Mesothelial cell of epicardium (in vitro differentiated cells): ENCODE measurements around the gene LRRC59. TPM values are rescaled to one million over a fixed set of nuclear protein-coding genes. Genes with fewer than 3 reads are reported as not detected.

ENCODE experiments used
- DNase-seq, 2 experiments: peaks; one replicate each; pipeline ENCODE4 v3.0.0; 2021; ENCODE audit warnings: low spot score in 2 of 2; ENCODE audit not compliant: unreplicated experiment in 2 of 2
- H3K27ac Mint-ChIP-seq: 2 replicates; pipeline ENCODE4 v1.8.0; 2021; ENCODE audit warnings: mixed read lengths
- H3K27me3 Mint-ChIP-seq: 2 replicates; pipeline ENCODE4 v1.8.0; 2021; ENCODE audit warnings: low read depth, mixed read lengths
- H3K36me3 Mint-ChIP-seq: 2 replicates; pipeline ENCODE4 v1.8.0; 2021; ENCODE audit warnings: mixed read lengths
- H3K4me1 Mint-ChIP-seq: 2 replicates; pipeline ENCODE4 v1.8.0; 2021; ENCODE audit warnings: mixed read lengths
- H3K4me3 Mint-ChIP-seq: 2 replicates; pipeline ENCODE4 v1.8.0; 2021; ENCODE audit warnings: mild to moderate bottlenecking, moderate library complexity, mixed read lengths
- H3K9me3 Mint-ChIP-seq: 2 replicates; pipeline ENCODE4 v1.8.0; 2021; ENCODE audit warnings: mixed read lengths
- total RNA-seq: library from RNA; stranded (reverse); gene quantifications from 3 replicates; pipeline ENCODE4 v1.2.1, GENCODE V29; 2021
- TF ChIP-seq, protein P1 (sequence below): fragments of 200-600 bp; sonication (generic); IDR thresholded peaks from one replicate; pipeline ENCODE4 v1.5.0; 2021; ENCODE audit warnings: antibody characterized with exemption; ENCODE audit not compliant: unreplicated experiment

Gene LRRC59
- total RNA-seq, 1 donor from 2014 or later: 60.7 TPM

- Mint-ChIP-seq H3K27me3 (no peaks in the 10 kb centered on the region), H3K36me3 (no peaks in the 10 kb centered on the region), H3K27ac (peak overlapping the region; percentile 96), H3K9me3 (no peaks in the 10 kb centered on the region), H3K4me1 (peaks cover 73% of the 10 kb centered on the region), H3K4me3 (peak overlapping the region; percentile 73)
- DNase-seq: no peak
- TF ChIP-seq, protein P1, sequence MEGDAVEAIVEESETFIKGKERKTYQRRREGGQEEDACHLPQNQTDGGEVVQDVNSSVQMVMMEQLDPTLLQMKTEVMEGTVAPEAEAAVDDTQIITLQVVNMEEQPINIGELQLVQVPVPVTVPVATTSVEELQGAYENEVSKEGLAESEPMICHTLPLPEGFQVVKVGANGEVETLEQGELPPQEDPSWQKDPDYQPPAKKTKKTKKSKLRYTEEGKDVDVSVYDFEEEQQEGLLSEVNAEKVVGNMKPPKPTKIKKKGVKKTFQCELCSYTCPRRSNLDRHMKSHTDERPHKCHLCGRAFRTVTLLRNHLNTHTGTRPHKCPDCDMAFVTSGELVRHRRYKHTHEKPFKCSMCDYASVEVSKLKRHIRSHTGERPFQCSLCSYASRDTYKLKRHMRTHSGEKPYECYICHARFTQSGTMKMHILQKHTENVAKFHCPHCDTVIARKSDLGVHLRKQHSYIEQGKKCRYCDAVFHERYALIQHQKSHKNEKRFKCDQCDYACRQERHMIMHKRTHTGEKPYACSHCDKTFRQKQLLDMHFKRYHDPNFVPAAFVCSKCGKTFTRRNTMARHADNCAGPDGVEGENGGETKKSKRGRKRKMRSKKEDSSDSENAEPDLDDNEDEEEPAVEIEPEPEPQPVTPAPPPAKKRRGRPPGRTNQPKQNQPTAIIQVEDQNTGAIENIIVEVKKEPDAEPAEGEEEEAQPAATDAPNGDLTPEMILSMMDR: no peak
Observed at GRCh38 chr17:50426472-50426782, 29.1 kb upstream of the LRRC59 start.

DNA sequence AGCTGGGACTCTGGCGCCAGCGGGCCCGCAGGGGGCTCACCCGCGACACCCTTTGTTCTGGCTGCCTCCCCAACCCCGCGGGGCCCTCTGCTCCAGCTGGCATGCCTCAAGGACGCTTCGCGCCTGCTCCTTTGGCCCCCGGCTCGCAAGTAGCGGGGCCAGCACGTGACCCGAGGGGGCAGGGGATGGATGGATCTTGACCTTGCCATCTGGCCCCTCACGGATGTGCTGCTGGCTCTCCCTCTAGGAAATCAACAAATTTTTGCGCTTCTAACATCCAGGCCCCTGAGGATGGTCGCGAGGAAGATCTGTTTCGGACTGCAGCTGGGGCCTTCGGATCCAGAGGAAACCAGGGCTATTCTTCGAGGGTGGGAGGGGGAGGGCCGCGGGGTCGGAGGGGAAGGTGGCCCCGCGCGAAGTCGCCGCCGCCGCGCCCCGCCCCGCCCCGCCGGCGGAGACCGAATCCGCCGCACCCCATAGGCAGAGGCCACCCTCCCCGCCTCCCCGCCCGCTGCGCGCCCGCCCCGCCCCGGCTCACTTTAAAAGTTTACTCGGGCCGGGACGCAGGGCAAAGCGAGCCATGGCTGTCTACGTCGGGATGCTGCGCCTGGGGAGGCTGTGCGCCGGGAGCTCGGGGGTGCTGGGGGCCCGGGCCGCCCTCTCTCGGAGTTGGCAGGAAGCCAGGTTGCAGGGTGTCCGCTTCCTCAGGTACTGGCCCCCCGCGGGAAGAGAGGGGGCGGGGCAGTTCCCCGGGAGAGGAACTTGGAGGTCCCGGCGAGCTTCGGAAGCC, 28.6 kb upstream of the LRRC59 start, which contains the start of gene ACSF2:
TSS of gene ACSF2 (plus strand) at position 537 of the 790 bp plus-strand sequence. CDS start at position 581, 44 bp downstream.
- H3K9me3 Mint-ChIP-seq: no peaks in the 10 kb centered on the region
- TF ChIP-seq, protein P1: no peak
- no peaks in the 10 kb centered on the region for H3K36me3 Mint-ChIP-seq
- DNase-seq: peak; percentile 46 to 67
- H3K27me3 Mint-ChIP-seq: no peaks in the 10 kb centered on the region
- H3K27ac Mint-ChIP-seq: peak within 1 kb of the TSS; percentile 96
- H3K4me3 Mint-ChIP-seq: peak within 1 kb of the TSS; percentile 78
- peaks cover 68% of the 10 kb centered on the region for H3K4me1 Mint-ChIP-seq

DNA sequence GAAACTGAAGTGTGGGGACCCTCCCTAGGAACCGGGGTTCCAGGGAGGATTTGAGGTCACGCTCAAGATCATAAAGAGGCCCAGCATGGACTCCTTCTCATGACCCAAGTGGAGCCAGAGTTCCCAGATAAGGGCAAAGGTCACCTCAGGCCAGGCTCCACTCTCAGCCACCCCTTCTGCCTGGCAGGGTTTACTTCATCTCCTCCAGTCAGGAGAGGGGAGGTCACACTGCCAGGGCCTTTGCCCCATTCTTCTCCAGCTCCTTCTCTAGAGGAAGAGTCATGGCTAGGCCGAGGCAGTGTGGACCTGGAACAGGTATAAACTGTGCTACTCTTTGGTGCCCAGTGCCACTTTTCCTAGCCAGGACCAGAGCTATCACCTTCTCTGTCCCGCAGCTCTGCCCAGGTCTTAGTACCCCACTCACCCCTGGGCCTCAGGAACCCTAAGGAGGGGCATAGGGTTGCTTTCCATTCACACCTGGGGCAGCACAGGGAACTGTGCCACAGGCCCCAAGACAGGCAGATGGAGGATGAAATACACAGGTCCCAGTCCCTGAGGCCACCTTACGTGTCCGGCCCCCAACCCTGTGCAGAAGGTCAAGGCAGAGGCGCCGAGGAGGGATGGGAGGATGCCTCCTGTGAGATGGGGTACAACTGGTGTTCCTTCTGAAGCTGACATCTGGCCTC, 27.8 kb upstream of the LRRC59 start:
- no peak for DNase-seq
- Mint-ChIP-seq H3K27me3 (no peaks in the 10 kb centered on the region), H3K36me3 (no peaks in the 10 kb centered on the region), H3K9me3 (no peaks in the 10 kb centered on the region), H3K4me3 (peak overlapping the region; percentile 78), H3K27ac (peak overlapping the region; percentile 95), H3K4me1 (peaks cover 64% of the 10 kb centered on the region)
- TF ChIP-seq, protein P1: no peak

DNA sequence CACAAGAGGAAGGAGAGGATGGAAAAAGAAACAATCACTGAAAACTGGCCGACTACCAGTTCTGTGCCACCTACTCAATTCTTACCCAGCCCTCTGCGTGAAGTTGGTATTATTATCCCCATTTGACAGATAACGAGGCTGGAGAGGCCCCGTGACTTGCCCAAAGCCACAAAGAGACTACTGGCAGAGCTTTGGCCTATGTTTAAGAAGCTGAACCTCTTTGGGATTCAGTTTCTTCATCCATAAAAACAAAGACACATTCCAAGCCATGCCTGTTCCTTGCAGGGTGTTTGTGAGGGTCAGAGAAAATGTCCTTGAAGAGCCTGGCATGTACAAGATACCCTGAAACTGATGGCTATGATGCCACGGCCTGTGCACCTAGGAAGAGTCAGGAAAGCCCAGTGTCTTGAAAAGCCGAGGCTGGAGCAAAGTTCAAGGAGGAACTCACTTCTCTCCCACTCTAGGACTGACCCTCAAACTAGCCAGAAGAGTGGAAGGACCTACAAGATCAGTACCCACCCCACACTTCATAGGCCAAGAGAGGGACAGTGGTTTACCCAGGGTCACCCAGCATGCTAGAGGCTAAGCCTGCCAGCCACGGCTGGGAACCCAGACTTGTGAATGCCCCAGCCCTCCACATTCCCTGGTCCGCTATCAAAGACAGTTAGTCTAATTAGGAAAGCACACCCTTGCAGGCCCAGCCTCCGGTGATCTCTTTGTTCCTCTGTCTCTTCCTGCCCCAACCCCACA, 27.1 kb upstream of the LRRC59 start:
- DNase-seq: no peak
- Mint-ChIP-seq H3K36me3 (no peaks in the 10 kb centered on the region), H3K27ac (peak overlapping the region; percentile 86), H3K4me1 (peaks cover 57% of the 10 kb centered on the region), H3K4me3 (peak overlapping the region; percentile 78), H3K9me3 (no peaks in the 10 kb centered on the region), H3K27me3 (no peaks in the 10 kb centered on the region)
- TF ChIP-seq, protein P1: no peak

DNA sequence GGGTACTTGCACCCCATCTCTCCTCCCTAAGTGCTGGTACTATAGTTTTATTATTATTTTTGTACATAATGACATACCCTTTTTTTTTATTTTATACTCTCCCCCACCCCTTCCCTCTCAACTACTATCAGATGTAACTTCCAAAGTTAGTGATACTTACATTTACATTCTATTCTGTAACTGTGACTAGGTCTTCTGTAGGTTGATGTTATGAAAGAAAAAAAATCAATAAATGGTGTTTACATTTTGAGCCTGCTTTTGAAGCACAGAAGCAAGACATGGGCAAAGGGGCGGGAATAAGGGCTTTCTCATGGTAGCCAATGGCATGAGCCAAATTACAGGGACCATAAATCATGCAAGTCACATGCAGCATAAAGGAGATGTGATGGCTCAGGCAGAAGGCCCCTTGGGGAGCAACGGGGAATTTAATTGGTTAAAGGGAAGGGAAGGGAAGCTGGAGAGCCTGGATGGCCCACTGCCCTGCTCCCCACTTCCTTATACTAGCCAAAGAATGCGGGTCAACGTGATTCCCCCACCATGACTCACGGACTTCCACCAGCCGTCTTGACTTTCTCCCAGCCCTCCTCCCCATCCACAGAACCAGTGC, 26.3 kb upstream of the LRRC59 start:
- H3K27ac Mint-ChIP-seq: peak overlapping the region; percentile 86

More for the DNA sequence above, 26.3 kb upstream of the LRRC59 start:
- TF ChIP-seq, protein P1: no peak
- DNase-seq: no peak
- no peaks in the 10 kb centered on the region for H3K27me3 Mint-ChIP-seq
- H3K4me1 Mint-ChIP-seq: peaks cover 49% of the 10 kb centered on the region
- no peak overlapping the region for H3K4me3 Mint-ChIP-seq
- H3K9me3 Mint-ChIP-seq: peaks cover 6% of the 10 kb centered on the region
- H3K36me3 Mint-ChIP-seq: no peaks in the 10 kb centered on the region
